ENCODE measurements around the gene UBLCP1. TPM values are rescaled to one million over a fixed set of nuclear protein-coding genes. Genes with fewer than 3 reads are reported as not detected.

Gene UBLCP1
- polyA plus RNA-seq, 2 of the 4 experiments (the other 2 are of a cell fraction), result 36.5 to 64.8 TPM

DNA sequence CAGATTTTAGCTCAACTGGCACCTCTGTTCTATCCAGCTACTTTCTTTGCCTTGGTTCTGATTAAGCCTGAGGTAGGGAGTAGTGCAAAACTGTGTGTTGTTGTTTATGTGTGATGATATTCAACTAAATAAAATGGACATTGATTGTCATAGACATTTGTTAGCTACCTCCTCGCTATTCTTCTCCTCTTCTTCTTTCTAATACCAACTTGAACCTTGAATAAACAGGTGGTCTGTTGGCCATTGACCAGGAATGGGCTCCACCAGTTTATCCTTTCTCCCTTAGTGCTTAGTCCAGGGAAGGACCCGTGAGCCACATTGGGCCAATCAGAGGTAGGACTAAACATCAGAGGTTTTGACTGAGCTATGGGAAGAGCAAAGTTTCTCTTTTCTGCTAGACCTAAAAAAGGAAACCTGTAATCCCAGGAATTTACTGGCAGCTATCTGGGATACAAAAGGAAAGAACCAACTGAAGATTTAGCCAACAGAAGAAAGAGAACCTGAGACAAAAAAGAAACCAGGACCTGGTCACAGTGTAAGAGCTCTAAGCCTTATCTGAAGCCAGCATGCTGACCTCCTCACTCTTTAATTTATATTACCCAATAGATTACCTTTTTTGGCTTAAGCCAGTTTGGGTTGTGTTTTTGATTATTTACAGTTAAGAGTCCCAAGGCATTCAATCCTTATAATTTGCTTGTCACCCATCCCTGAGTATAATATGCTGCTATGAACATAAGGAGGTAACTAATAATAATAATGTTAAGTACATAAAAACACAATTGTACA is 48.4 kb upstream of the UBLCP1 start:
- peaks cover 48% of the 10 kb centered on the region for H3K4me1 ChIP-seq
- DNase-seq (ENCODE audit: low read depth in 1 of 2, low spot score in 1 of 2) (no peak), ATAC-seq (no peak), FAIRE-seq (peak; percentile 36)
- no peak overlapping the region for H3K4me3 ChIP-seq
- H3K4me2 ChIP-seq, result no peak overlapping the region
- ChIA-PET POLR2A (no interaction called here), CTCF (interaction anchor here (0.6 to 3.0 kb wide), 3 partner anchors 11 to 65 kb away, joined by 3 to 14 read pairs (median 6); no protein-coding TSS in a partner anchor)
- peak overlapping the region in 1 of 2 experiments; percentile 53; a peak in 3 of 6 replicates for H3K27ac ChIP-seq
- no peaks in the 10 kb centered on the region for H3K9me3 ChIP-seq
- WGBS (ENCODE audit: missing lambda C conversion rate), result 94% methylated on average over 2 of the region's 2 CpGs
- TF ChIP-seq NR3C1 (IDR thresholded peaks at IDR 0.05), result no peak
- TF ChIP-seq MAZ (IDR thresholded peaks at IDR 0.05; ENCODE audit: borderline replicate concordance, low read depth, low read length), result no peak
- TF ChIP-seq BHLHE40 (IDR thresholded peaks at IDR 0.05; ENCODE audit: low read depth, low read length), result no peak
- no peak for TF ChIP-seq CBX2 (IDR thresholded peaks at IDR 0.05; ENCODE audit: borderline replicate concordance, low read depth)
- TF ChIP-seq JUN (IDR thresholded peaks at IDR 0.05), result no peak
- no peak for TF ChIP-seq CBX8 (IDR thresholded peaks at IDR 0.05)
- no peak for TF ChIP-seq MAFK (IDR thresholded peaks at IDR 0.05; ENCODE audit: partially characterized antibody)
- TF ChIP-seq HOXB5 (CRISPR knock-in tag; IDR thresholded peaks at IDR 0.05), result no peak
- no peak for TF ChIP-seq CHD4 (IDR thresholded peaks at IDR 0.05; ENCODE audit: borderline replicate concordance)
- no peak for TF ChIP-seq NFE2L2 (conservative IDR thresholded peaks at IDR 0.05; ENCODE audit: low read length)
- no peak for TF ChIP-seq RFX5 (IDR thresholded peaks at IDR 0.05)
- TF ChIP-seq ZC3H11A (IDR thresholded peaks at IDR 0.05), result no peak
- no peak for TF ChIP-seq FOXS1 (CRISPR knock-in tag; IDR thresholded peaks at IDR 0.05)
- TF ChIP-seq POLR2A (IDR thresholded peaks at IDR 0.05; ENCODE audit: low read length), result no peak
- no peak for TF ChIP-seq RAD21 (conservative IDR thresholded peaks at IDR 0.05 in 1 of 2, IDR thresholded peaks at IDR 0.05 in 1 of 2)
- no peak for TF ChIP-seq MYC (IDR thresholded peaks at IDR 0.05; ENCODE audit: borderline replicate concordance, low read length)
- TF ChIP-seq HOXA7 (CRISPR knock-in tag; IDR thresholded peaks at IDR 0.05), result no peak
- no peak for TF ChIP-seq FOSL2 (IDR thresholded peaks at IDR 0.05)
- TF ChIP-seq FOSL2 (CRISPR knock-in tag; IDR thresholded peaks at IDR 0.05), result no peak
- no peak for TF ChIP-seq POLR2AphosphoS2 (conservative IDR thresholded peaks at IDR 0.05; ENCODE audit: low read length)

DNA sequence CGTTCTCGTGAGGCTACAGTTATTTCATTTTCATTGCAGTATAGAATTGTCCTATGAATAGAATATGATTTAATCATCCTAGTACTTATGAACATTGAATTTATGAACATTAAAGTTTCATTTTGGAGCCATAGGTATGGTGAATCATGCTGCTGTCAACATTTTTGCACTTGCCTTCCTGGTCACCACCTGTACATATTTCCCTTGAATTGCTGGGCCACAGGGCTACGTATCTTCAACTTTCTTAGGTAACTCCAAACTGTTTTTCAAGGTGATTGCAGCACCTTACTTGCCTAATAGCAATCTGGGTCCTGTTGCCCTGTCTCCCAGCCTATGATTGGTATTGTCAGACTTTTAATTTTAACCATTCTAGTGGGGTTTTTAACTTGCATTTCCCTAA is 47.2 kb upstream of the UBLCP1 start:
- TF ChIP-seq HOXB13 (CRISPR knock-in tag; IDR thresholded peaks at IDR 0.05; ENCODE audit: low read depth) (no peak), CEBPB (IDR thresholded peaks at IDR 0.05) (no peak), NR3C1 (IDR thresholded peaks at IDR 0.05) (no peak), FOSB (CRISPR knock-in tag; IDR thresholded peaks at IDR 0.05) (no peak), HOXA7 (CRISPR knock-in tag; IDR thresholded peaks at IDR 0.05) (no peak)
- no peak for DNase-seq (ENCODE audit: low read depth in 1 of 2, low spot score in 1 of 2)
- Histone ChIP-seq H3K4me1 (peaks cover 40% of the 10 kb centered on the region), H3K27ac (peak overlapping the region in 1 of 2 experiments; percentile 42; a peak in 2 of 6 replicates), H3K4me2 (no peak overlapping the region), H3K9me3 (no peaks in the 10 kb centered on the region), H3K4me3 (no peak overlapping the region)
- no peak for FAIRE-seq
- WGBS (ENCODE audit: missing lambda C conversion rate), result 94% methylated on average over 3 of the region's 3 CpGs
- ChIA-PET CTCF (interaction anchor here (0.6 to 3.0 kb wide), 4 partner anchors 8 to 372 kb away, joined by 3 to 14 read pairs (median 5); no protein-coding TSS in a partner anchor), POLR2A (no interaction called here)
- no peak for ATAC-seq

DNA sequence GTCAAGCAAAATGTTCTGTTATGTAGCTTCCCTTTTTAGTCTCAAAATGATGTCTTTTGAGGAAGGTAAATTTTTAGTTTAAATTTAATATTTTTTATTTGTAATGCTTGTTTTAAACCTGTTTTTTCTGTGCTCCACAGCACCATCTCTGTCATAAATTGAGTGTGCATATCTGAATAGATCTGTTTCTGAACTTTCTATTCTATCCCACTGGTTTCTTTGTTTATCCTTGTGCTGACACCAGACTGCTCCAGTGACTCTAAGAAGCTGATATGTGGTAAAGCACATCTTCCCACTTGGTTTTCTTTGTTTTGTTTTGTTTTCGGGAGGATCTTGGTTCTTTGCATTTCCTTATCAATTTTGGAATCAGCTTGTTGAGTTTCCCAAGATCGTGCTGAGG is 46.6 kb upstream of the UBLCP1 start:
- peak in 1 of 2 experiments; percentile 62; a peak in 2 of 6 replicates for ATAC-seq
- CTCF ChIA-PET, result interaction anchor here (0.6 to 1.9 kb wide), 4 partner anchors 9 to 371 kb away, joined by 3 to 7 read pairs (median 4); no protein-coding TSS in a partner anchor
- FAIRE-seq, result no peak

More for the DNA sequence above, 46.6 kb upstream of the UBLCP1 start:
- 85% methylated on average over 2 of the region's 2 CpGs for WGBS (ENCODE audit: missing lambda C conversion rate)
- Histone ChIP-seq H3K27ac (0 out of 6 replicates have a peak overlapping the region, but pooled peaks of 1 of the 2 experiments have one; percentile 2), H3K4me2 (no peak overlapping the region), H3K9me3 (no peaks in the 10 kb centered on the region), H3K4me1 (peaks cover 35% of the 10 kb centered on the region), H3K4me3 (no peak overlapping the region)
- no peak for DNase-seq (ENCODE audit: low read depth in 1 of 2, low spot score in 1 of 2)
- POLR2A ChIA-PET, result no interaction called here
- TF ChIP-seq CHD2 (IDR thresholded peaks at IDR 0.05; ENCODE audit: low read length, partially characterized antibody) (no peak), RFX5 (IDR thresholded peaks at IDR 0.05) (no peak), MYC (IDR thresholded peaks at IDR 0.05; ENCODE audit: borderline replicate concordance, low read length) (no peak), ZC3H11A (IDR thresholded peaks at IDR 0.05) (no peak), RNF2 (IDR thresholded peaks at IDR 0.05; ENCODE audit: borderline replicate concordance, low read depth) (no peak), JUNB (IDR thresholded peaks at IDR 0.05) (no peak), SMC3 (IDR thresholded peaks at IDR 0.05) (no peak), EHF (CRISPR knock-in tag; IDR thresholded peaks at IDR 0.05) (no peak)
- TF ChIP-seq, protein P1, sequence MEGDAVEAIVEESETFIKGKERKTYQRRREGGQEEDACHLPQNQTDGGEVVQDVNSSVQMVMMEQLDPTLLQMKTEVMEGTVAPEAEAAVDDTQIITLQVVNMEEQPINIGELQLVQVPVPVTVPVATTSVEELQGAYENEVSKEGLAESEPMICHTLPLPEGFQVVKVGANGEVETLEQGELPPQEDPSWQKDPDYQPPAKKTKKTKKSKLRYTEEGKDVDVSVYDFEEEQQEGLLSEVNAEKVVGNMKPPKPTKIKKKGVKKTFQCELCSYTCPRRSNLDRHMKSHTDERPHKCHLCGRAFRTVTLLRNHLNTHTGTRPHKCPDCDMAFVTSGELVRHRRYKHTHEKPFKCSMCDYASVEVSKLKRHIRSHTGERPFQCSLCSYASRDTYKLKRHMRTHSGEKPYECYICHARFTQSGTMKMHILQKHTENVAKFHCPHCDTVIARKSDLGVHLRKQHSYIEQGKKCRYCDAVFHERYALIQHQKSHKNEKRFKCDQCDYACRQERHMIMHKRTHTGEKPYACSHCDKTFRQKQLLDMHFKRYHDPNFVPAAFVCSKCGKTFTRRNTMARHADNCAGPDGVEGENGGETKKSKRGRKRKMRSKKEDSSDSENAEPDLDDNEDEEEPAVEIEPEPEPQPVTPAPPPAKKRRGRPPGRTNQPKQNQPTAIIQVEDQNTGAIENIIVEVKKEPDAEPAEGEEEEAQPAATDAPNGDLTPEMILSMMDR (IDR thresholded peaks at IDR 0.05), result no peak
